DMS79 treated with DMSO at 0.1 percent for 48 hours (cell line): ENCODE results near the gene SLC35G2.
"Not testable (repeated sequence)": the region's sequence is repeated elsewhere in the genome, so short reads cannot be mapped to it uniquely, and the experiment has no call there.

ENCODE experiments used
- DNase-seq: peaks from one replicate; lab custom pipeline; 2025; lab: John Stamatoyannopoulos, UW

SLC35G2 gene

GRCh38 chr3:136885357-136886213 is 66.7 kb downstream of the SLC35G2 start:
- no peak for DNase-seq

GRCh38 chr3:136889947-136890346 is 71.0 kb downstream of the SLC35G2 start:
- DNase-seq = no peak

- DNase-seq = no peak
These were observed 73.3 kb downstream of the SLC35G2 start for GRCh38 chr3:136891934-136892855.

GRCh38 chr3:136893848-136894443 is 75.0 kb downstream of the SLC35G2 start:
- no peak for DNase-seq

- DNase-seq = not testable (repeated sequence)
These were observed 78.2 kb downstream of the SLC35G2 start for GRCh38 chr3:136897171-136897570.

GRCh38 chr3:136898549-136898948 is 79.6 kb downstream of the SLC35G2 start:
- peak; percentile 71 for DNase-seq

- no peak for DNase-seq
These were observed 80.0 kb downstream of the SLC35G2 start for GRCh38 chr3:136898954-136899353.

- no peak for DNase-seq
These were observed 80.8 kb downstream of the SLC35G2 start for GRCh38 chr3:136899622-136900158.

GRCh38 chr3:136900694-136901093 is 81.8 kb downstream of the SLC35G2 start:
- not testable (repeated sequence) for DNase-seq

- no peak for DNase-seq
These were observed 82.5 kb downstream of the SLC35G2 start for GRCh38 chr3:136901391-136901790.

- DNase-seq = not testable (repeated sequence)
These were observed 83.6 kb downstream of the SLC35G2 start for GRCh38 chr3:136902530-136902929.

GRCh38 chr3:136903899-136904298 is 85.0 kb downstream of the SLC35G2 start:
- no peak for DNase-seq

- DNase-seq = no peak
These were observed 85.8 kb downstream of the SLC35G2 start for GRCh38 chr3:136904746-136905145.
